K562 (cell line): ENCODE data around the gene CDC26.

Experiments
- BHLHE40 ChIP-seq: IDR thresholded peaks from 2 replicates; pipeline ENCODE4 v1.6.1; 2011; ENCODE audit warnings: low read length, improper control_type of control experiment
- BRF1 ChIP-seq: IDR thresholded peaks from 3 replicates; pipeline ENCODE4 v1.6.1; 2011; ENCODE audit warnings: borderline replicate concordance, mild to moderate bottlenecking; ENCODE audit not compliant: insufficient read length; ENCODE audit errors: extremely low read depth
- EP300 ChIP-seq: IDR thresholded peaks from 2 replicates; pipeline ENCODE4 v1.6.1; 2012; ENCODE audit warnings: low read length, improper control_type of control experiment
- FIP1L1 ChIP-seq: fragments of 200-400 bp; formaldehyde crosslinking; IDR thresholded peaks from 2 replicates; pipeline ENCODE4 v1.6.1; 2018; ENCODE audit warnings: mild to moderate bottlenecking, low read depth, low read length; ENCODE audit not compliant: poor library complexity, severe bottlenecking
- POLR2AphosphoS5 ChIP-seq: IDR thresholded peaks from 2 replicates; pipeline ENCODE4 v1.6.1; 2011; ENCODE audit warnings: mild to moderate bottlenecking, low read depth, low read length, moderate library complexity; ENCODE audit not compliant: control insufficient read depth, insufficient read depth
- YY1 ChIP-seq, 3 experiments: IDR thresholded peaks; 2 replicates each; pipeline ENCODE4 v1.6.1; 2011; ENCODE audit warnings: low read length in 2 of 3, mild to moderate bottlenecking in 2 of 3, moderate library complexity in 2 of 3, borderline replicate concordance in 1 of 3, control low read depth in 1 of 3, low read depth in 1 of 3; ENCODE audit not compliant: insufficient read depth in 3 of 3, insufficient replicate concordance in 2 of 3, control insufficient read depth in 1 of 3, insufficient read length in 1 of 3; ENCODE audit errors: extremely low read depth in 1 of 3
- ZNF274 ChIP-seq: IDR thresholded peaks from 2 replicates; pipeline ENCODE4 v1.6.1; 2011; ENCODE audit warnings: low read depth, mild to moderate bottlenecking, low read length, moderate library complexity, borderline replicate concordance

GRCh38 chr9:113307396-113307975 is 32.1 kb upstream of the CDC26 start:
- TF ChIP-seq BRF1 (no peak), ZNF274 (no peak), EP300 (no peak), YY1 (IDR thresholded peaks at IDR 0.05; ENCODE audit: borderline replicate concordance in 1 of 3, control insufficient read depth in 1 of 3, extremely low read depth in 1 of 3, insufficient read depth in 3 of 3, insufficient read length in 1 of 3, insufficient replicate concordance in 2 of 3, low read depth in 1 of 3, low read length in 2 of 3) (no peak), FIP1L1 (no peak), POLR2AphosphoS5 (no peak), BHLHE40 (no peak)
